Activated CD8-positive, alpha-beta T cell treated with anti-CD3 and anti-CD28 coated beads for 36 hours (primary cell): ENCODE results near the gene GZMH. TPM values are rescaled to one million over a fixed set of nuclear protein-coding genes. Genes with fewer than 3 reads are reported as not detected.

Experiments used
- ATAC-seq: fragments of 200-7000 bp; cut with Tn5 transposase; one replicate; pipeline ENCODE4 v1.10.0; 2021; ENCODE audit warnings: mild to moderate bottlenecking, moderate library complexity
- CTCF ChIA-PET: fragments of 350-600 bp; sonication (Branson Sonifier 250); formaldehyde crosslinking; loops from one replicate; lab custom pipeline; 2021; ENCODE audit warnings: antibody characterized with exemption; lab: Charles Lee
- POLR2A ChIA-PET: fragments of 350-600 bp; sonication (Branson Sonifier 250); formaldehyde crosslinking; loops from one replicate; lab custom pipeline; 2021; ENCODE audit warnings: antibody characterized with exemption; lab: Charles Lee
- DNase-seq: peaks from one replicate; pipeline ENCODE4 v3.0.0-alpha.2; 2020
- H3K27ac Mint-ChIP-seq: one replicate; pipeline ENCODE4 v1.8.0; 2021; ENCODE audit warnings: mild to moderate bottlenecking, mixed read lengths
- H3K27me3 Mint-ChIP-seq: one replicate; pipeline ENCODE4 v1.8.0; 2021; ENCODE audit warnings: mixed read lengths
- H3K36me3 Mint-ChIP-seq: one replicate; pipeline ENCODE4 v1.8.0; 2021; ENCODE audit warnings: low read depth, mixed read lengths
- H3K4me1 Mint-ChIP-seq: one replicate; pipeline ENCODE4 v1.8.0; 2021; ENCODE audit warnings: low read depth, mixed read lengths
- H3K4me3 Mint-ChIP-seq: one replicate; pipeline ENCODE4 v1.8.0; 2021; ENCODE audit warnings: mild to moderate bottlenecking, moderate library complexity, mixed read lengths
- H3K9me3 Mint-ChIP-seq: one replicate; pipeline ENCODE4 v1.8.0; 2021; ENCODE audit warnings: mixed read lengths
- intact Hi-C: fragments of 100-400 bp; cut with micrococcal nuclease; formaldehyde crosslinking; loops from one replicate; pipeline ENCODE4 v1.10.0; 2022
- total RNA-seq, 2 experiments: library from RNA; stranded (reverse); gene quantifications; one replicate each; pipeline ENCODE4 v1.2.3, GENCODE V29; 2021
- TF ChIP-seq, protein P1 (sequence below): fragments of 200-600 bp; IDR thresholded peaks from one replicate; pipeline ENCODE4 v1.8.0; 2022; ENCODE audit warnings: antibody characterized with exemption, mild to moderate bottlenecking

GZMH gene
- total RNA-seq, 2 experiments from 2014 or later: 55.0 to 61.3 TPM

DNA sequence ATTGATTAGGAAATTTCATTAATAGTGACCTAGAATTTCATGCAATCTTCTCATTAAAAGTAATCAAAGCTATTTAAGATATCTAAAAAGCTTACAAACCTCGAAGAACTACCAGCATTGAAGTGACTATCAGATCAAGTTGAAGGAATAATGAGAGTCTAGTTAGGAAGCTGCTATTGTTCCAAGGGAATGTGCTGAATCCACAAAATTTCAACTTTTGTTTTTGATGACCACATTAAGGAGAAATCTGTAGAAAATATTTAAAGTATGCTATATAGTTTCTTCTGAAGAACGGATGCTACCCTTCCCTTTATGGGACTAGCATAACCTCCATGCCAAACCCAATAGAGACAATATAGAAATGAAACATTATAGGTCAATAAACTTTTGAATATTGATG lies 30.9 kb downstream of the GZMH start:
- no peaks in the 10 kb centered on the region for H3K36me3 Mint-ChIP-seq
- intact Hi-C loops: no loop called here

DNA sequence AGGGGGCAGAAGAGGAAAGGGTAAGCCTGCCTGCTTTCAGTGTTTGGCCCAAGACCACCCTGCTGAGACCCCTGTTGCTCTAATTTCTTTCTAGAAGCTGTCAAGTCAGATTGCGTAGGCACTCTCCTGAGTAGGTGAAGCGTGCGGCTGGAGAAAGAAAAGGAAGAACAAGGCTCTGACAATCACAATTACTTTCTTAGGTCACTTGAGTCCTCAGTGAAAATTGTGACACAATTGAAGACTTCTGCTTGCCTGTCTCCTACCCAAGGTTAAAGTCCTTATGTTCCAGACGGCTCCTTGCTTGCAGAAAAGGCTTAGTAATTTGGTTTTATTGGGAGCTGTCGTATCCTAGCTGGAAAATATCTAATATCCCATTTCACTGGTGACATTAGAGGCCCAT lies 32.7 kb downstream of the GZMH start:
- DNase-seq: no peak
- Mint-ChIP-seq H3K27ac (no peak overlapping the region), H3K36me3 (no peaks in the 10 kb centered on the region), H3K4me3 (no peak overlapping the region), H3K4me1 (no peaks in the 10 kb centered on the region), H3K9me3 (no peaks in the 10 kb centered on the region), H3K27me3 (no peaks in the 10 kb centered on the region)
- TF ChIP-seq, protein P1, sequence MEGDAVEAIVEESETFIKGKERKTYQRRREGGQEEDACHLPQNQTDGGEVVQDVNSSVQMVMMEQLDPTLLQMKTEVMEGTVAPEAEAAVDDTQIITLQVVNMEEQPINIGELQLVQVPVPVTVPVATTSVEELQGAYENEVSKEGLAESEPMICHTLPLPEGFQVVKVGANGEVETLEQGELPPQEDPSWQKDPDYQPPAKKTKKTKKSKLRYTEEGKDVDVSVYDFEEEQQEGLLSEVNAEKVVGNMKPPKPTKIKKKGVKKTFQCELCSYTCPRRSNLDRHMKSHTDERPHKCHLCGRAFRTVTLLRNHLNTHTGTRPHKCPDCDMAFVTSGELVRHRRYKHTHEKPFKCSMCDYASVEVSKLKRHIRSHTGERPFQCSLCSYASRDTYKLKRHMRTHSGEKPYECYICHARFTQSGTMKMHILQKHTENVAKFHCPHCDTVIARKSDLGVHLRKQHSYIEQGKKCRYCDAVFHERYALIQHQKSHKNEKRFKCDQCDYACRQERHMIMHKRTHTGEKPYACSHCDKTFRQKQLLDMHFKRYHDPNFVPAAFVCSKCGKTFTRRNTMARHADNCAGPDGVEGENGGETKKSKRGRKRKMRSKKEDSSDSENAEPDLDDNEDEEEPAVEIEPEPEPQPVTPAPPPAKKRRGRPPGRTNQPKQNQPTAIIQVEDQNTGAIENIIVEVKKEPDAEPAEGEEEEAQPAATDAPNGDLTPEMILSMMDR: no peak
- no peak for ATAC-seq
- ChIA-PET POLR2A (no interaction called here), CTCF (interaction anchor here (0.9 kb wide), 1 partner anchor 577 kb away, joined by 3 read pairs; no protein-coding TSS in a partner anchor)
- intact Hi-C loops: no loop called here

More for the DNA sequence above, 30.9 kb downstream of the GZMH start:
- POLR2A ChIA-PET: interaction anchor here (0.9 kb wide), 1 partner anchor 66 kb away, joined by 3 read pairs; no protein-coding TSS in a partner anchor
- ATAC-seq (no peak), DNase-seq (no peak)
- H3K4me3 Mint-ChIP-seq: no peak overlapping the region
- TF ChIP-seq, protein P1: no peak
- H3K9me3 Mint-ChIP-seq: no peaks in the 10 kb centered on the region
- H3K4me1 Mint-ChIP-seq: no peaks in the 10 kb centered on the region
- no peak overlapping the region for H3K27ac Mint-ChIP-seq
- H3K27me3 Mint-ChIP-seq: no peaks in the 10 kb centered on the region
- CTCF ChIA-PET: no interaction called here

DNA sequence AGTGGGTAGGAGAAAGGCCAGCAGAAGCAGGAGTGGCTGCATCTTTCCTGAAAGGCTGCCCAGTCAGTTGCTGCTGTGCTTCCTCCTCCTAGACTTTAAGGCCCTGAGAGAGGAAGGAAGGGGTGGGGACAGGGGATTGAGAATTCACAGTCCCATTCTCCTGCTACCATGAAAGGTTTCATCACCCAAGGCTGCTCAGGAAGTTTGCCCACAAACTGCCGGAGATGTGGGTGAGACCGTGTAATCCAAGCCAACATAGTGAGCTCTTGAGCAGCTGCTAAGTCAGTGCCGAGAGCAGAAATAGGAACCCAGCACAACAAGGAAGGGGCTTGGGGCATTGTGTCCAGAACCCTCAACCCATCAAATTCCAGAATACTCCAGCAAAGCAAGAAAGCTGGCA lies 33.3 kb downstream of the GZMH start, which contains the start of gene CTSG:
Gene CTSG (minus strand): TSS at position 69 of the 400 bp plus-strand sequence. CDS start 27 bp downstream, at position 42.
- ChIA-PET CTCF (interaction anchor here (0.9 kb wide), 1 partner anchor 577 kb away, joined by 3 read pairs; no protein-coding TSS in a partner anchor), POLR2A (no interaction called here)
- Mint-ChIP-seq H3K4me3 (no peak within 1 kb of the TSS), H3K9me3 (no peaks in the 10 kb centered on the region), H3K27me3 (no peaks in the 10 kb centered on the region), H3K27ac (no peak within 1 kb of the TSS), H3K36me3 (no peaks in the 10 kb centered on the region), H3K4me1 (no peaks in the 10 kb centered on the region)
- ATAC-seq: no peak
- DNase-seq: no peak
- intact Hi-C loops: no loop called here
- TF ChIP-seq, protein P1: no peak

DNA sequence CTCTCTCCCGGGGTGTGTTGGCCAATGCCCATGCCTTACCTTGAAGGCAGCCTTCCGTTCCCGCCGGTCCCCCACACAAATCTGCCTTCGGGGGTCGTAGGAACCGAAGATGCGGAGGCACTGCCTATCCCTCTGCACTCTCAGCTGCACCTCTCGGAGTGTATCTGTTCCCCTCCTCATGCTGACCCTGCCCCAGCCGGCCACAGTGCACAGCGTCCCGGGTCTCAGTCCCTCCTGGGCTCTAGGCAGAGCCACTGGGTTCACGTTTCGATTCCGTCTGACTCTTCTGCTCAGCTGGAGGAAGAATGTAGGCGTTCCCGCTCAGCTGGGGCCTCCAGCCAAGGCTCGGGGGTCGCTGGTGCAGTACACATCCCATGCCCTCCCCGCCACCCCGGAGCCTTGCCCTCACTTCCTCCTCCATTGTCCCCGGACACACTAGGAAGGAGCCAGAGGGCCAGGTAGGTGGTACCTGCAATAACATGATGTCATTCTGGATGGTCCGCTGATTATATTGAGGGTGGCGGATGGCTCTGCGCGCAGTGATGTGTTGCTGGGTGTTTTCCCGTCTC lies 35.2 kb downstream of the GZMH start:
- ChIA-PET POLR2A (interaction anchor here (0.6 kb wide), 1 partner anchor 25 kb away, joined by 3 read pairs; no protein-coding TSS in a partner anchor), CTCF (no interaction called here)
- H3K36me3 Mint-ChIP-seq: no peaks in the 10 kb centered on the region
- DNase-seq: no peak
- peaks cover 2% of the 10 kb centered on the region for H3K27me3 Mint-ChIP-seq
- TF ChIP-seq, protein P1: no peak
- no peaks in the 10 kb centered on the region for H3K9me3 Mint-ChIP-seq
- H3K27ac Mint-ChIP-seq: no peak overlapping the region
- intact Hi-C loops: no loop called here
- ATAC-seq: no peak
- H3K4me3 Mint-ChIP-seq: no peak overlapping the region
- H3K4me1 Mint-ChIP-seq: no peaks in the 10 kb centered on the region

DNA sequence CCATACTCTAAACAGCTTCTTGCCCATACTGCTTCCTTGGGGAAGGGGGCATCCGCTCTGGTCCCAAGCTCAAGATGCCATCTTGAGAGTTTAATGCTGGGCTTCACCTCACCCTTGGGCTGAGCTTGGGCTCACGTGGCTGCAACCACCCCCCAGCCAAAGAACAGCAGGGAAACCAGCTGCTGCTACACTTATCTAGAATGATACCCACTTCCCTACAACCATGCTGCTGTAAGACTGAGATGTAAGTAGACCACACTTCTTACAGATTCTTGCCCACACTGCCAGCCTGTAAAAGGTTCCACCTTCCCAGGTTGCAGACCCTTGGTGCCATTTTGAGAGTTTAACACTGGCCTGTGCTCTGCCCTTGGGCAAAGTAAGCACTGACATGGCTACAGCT lies 43.2 kb downstream of the GZMH start:
- H3K4me1 Mint-ChIP-seq: no peaks in the 10 kb centered on the region
- H3K36me3 Mint-ChIP-seq: no peaks in the 10 kb centered on the region
- H3K9me3 Mint-ChIP-seq: peaks cover 23% of the 10 kb centered on the region
- ChIA-PET CTCF (no interaction called here), POLR2A (no interaction called here)
- DNase-seq (no peak), ATAC-seq (no peak)
- H3K4me3 Mint-ChIP-seq: no peak overlapping the region
- no peak overlapping the region for H3K27ac Mint-ChIP-seq
- H3K27me3 Mint-ChIP-seq: peaks cover 5% of the 10 kb centered on the region
- TF ChIP-seq, protein P1: no peak
- intact Hi-C loops: no loop called here
